T-helper 2 cell treated with Interferon-gamma antibody and Interleukin-4, amounts not matched to agents 100 ng/mL and 5 ng/mL, for 36 hours (primary cell): ENCODE results near the gene MTRR. TPM values are rescaled to one million over a fixed set of nuclear protein-coding genes. Genes with fewer than 3 reads are reported as not detected.

Source experiments
- intact Hi-C: fragments of 100-400 bp; cut with micrococcal nuclease; formaldehyde crosslinking; loops from one replicate; pipeline ENCODE4 v1.15.1; 2023
- total RNA-seq: library from RNA; stranded (reverse); gene quantifications from 2 replicates; pipeline ENCODE4 v1.2.3, GENCODE V29; 2022

The MTRR gene
- total RNA-seq: 69.1 and 75.1 TPM in 2 replicates

DNA sequence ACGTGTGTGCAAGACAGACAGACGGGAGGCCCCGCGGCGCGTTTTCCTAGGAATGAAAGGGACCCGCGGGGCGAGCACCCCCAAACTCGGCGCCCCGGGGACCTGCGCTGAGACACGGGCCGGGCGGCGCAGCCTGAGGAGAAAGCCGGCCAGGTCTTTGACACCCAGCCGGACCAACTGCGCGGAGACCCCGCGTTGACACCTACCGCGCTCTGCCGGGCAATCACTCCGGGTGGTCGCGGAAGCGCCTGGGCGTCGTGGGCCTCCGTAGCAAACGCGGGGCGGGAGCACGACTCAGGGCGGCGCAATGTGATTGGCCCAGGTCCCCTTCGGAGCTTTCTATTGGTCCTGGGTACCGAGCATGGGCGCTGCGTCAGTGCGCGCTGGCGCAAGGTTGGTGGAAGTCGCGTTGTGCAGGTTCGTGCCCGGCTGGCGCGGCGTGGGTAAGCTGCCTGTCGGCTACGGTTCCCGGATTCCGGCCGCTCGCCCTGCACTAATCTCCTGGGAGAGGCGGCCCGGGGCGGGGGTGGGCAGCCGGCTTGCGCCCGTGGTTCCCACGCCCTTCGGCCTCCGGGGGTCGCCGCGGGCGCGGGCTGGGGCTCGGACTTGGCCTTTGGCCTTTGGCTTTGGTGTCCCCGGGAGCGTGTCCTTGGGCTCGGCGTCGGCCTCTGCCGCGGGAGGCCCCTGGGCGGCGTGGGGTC is at the start of gene MTRR, which contains the start of gene FASTKD3:
MTRR (plus strand) TSS at position 376 of the 701 bp plus-strand sequence. CDS start 1,647 bp downstream, outside the sequence.
FASTKD3 (minus strand) TSS at position 259 of the 701 bp plus-strand sequence. CDS start 948 bp downstream, outside the sequence.
- intact Hi-C loops: loop anchor here (1.0 to 5.0 kb wide), 3 partner anchors 11 to 1257 kb away; partner anchors contain the start of gene TENT4A

DNA sequence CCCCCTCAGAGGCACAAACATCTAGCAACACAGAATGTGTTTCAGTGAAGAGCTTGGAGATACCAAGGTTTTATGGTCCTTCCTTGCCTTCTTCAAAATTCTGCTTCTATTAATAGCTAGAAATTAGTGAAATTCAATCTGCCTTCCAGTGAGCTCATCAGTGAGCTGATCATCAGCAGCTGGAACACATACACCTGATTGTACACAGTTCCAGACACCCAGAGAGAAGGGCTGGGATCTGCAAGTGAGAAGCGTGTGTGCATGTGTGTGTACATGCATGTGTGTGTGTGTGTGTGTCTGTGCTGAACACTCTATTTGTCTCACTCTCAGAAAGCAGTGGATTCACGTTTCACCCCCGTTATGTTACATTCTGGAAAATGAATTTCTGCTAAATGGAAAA is 46.5 kb upstream of the MTRR start:
- intact Hi-C loops: no loop called here

DNA sequence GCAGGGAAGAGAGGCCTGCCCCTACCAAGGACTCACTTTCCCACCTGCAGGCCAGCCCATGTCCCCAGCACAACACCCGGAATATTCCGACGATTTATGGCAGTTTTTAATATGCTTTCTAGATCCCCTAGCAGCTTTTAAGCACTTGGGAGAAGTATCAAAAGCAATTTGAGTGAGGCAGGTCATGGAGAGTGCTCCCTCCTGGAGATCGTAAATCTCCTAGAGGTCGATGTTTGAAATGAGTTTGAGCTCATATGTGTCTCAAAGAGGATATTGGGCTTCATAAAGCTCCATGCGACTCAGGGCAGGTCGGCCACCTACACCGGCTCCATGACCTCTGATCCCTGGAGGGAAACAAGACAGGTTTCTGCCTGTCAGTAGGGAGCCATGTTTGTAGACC is 45.4 kb upstream of the MTRR start:
- intact Hi-C loops: no loop called here

DNA sequence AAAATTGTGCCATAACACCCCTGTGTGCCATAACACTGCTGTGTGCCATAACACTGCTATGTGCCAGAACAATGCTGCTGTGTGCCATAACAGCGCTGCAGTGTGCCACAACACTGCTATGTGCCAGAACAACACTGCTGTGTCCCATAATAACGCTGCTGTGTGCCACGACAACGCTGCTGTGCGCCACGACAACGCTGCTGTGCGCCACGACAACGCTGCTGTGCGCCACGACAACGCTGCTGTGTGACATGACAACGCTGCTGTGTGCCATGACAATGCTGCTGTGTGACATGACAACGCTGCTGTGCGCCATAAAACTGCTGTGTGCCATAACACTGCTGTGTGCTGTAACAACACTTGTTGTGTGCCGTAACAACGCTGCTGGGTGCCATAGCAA is 44.0 kb upstream of the MTRR start:
- intact Hi-C loops: no loop called here

DNA sequence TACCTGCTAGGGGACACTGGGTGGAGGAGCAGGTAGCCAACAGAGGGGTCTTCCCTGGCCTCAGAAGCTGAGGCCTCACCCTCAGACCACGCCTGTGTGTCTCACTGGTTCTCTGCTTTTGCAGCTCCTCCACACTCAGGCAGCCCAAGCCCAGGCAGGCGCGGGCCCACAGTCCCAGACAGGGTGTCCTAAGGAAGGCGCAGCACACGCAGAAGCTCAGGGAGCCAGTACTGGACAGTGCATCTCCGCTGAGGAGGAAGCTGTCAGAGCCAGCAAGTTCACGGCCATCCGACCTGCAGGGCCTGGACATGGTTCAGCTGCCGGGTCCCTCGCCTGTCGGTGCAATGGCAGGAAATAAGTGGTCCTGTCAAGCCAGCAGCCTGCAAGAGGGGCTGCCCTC is 43.3 kb upstream of the MTRR start:
- intact Hi-C loops: no loop called here

DNA sequence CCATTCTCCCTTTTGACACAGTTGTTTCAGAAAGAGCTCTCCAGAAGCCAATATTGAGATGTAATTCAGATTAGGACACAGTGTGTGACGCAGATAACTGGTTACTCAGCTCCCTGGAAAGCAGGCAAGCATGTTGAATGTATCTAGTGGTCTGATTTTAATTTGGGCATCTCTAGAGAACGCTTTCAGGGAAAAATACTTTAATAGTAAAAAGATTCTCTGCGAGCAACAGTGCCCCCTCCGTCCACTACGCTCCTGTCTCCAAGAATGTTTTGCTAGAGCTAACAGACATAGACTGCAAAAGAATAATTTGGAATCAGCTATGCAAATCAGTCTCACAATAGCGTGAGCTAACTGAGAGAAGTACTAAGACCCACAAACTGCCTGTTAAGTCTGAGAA is 41.3 kb upstream of the MTRR start:
- intact Hi-C loops: no loop called here

DNA sequence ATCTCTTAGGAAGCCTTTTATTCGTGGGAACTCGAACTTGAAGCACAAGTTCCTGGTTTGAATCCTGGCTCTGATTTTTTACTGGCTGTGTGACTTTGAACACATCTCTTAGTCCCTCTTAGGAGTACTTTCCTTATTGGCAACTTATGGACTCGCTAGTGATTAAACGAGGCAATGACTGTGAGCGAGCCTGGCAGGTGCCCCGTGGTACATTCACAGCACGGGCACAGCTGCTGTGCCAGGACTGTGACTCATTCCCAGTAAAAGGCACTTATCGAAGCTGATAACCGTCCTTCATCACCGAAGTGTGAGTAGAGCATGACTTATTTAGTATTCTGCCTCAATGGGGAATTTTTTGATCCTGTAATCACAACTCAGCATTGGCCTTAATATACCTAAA is 40.7 kb upstream of the MTRR start:
- intact Hi-C loops: no loop called here

DNA sequence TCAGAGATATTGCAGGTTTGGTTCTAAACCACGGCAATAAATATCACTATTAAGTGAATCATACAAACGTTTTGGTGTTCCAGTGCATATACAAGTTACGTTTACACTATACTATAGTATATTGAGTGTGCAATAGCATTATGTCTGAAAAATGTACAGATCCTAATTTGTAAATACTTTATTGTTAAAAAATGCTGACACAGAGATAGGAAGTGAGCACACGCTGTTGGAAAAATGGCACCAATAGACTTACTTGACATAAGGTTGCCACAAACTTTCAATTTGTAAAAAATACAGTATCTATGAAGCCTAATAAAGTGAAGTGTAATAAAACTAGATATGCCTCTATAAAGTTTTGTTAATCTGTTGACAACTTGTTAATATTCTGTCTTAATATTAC is 34.0 kb upstream of the MTRR start:
- intact Hi-C loops: no loop called here

DNA sequence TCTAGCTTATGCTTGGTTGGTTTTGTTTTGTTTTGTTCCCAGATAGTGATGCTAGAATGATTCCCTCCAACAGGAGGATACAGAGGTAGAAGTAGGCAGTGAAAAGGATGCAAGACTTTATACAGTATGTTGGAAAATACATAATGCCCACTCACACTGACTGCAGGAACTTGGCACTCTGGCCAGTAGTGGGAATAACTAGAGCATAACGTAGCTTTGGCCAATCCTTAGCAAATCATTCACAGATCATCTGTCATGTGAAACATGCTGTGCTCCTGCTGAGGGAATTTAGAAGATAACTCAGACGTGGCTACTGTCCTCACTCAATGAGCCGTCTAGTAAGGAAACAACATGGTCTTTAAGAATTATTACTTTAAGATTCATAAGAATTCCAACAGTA is 31.5 kb upstream of the MTRR start:
- intact Hi-C loops: no loop called here

DNA sequence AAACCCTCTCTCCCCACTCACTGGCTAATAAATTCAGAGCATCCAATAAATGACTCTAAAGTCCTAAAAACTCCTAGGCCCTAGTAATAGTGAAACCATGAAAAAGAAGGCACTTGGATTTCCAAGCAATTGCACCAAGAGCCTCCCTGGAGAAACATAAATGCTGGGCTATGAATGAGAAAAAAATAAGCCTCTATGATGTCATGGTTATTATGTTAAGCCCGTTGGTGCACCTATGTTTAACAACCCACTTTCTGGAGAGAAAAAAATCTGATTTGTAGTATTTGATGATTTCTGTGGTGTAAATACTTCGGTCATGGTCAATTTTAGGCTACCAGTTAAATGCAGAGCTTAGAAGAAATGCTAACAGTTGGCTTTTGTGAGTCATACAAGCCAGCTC is 26.4 kb upstream of the MTRR start:
- intact Hi-C loops: no loop called here

DNA sequence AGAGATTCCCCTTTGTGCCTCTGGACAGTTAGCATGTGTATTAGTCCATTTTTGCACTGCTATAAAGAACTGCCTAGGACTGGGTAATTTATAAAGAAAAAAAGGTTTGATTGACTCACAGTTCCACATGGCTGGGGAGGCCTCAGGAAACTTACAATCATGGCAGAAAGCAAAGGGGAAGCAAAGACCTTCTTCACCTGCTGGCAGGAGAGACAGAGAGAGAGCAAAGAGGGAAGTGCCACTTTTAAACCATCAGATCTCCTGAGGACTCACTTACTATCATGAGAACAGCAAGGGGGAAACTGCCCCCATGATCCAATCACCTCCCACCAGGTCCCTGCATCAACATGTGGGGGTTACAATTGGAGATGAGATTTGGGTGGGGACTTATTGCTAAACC is 24.0 kb upstream of the MTRR start:
- intact Hi-C loops: no loop called here

DNA sequence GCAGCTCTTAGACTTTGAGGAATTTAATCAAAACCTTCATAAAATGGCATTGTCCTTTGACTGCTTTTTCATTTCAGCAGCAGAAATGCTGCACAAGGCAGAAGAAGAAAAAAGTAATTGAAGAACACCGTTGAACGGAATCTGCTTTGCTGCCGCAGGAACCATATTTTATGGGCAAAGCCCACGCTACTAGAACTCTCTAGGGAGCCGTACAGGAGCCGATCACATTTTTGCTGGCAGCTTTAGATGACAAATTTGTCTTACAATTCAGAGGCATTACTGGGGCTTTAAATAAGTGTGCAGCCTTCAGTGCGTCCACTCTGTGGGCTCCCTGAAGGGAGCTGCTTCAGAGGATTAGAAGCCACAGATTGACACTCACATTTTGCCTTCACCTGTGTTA is 23.4 kb upstream of the MTRR start:
- intact Hi-C loops: no loop called here

DNA sequence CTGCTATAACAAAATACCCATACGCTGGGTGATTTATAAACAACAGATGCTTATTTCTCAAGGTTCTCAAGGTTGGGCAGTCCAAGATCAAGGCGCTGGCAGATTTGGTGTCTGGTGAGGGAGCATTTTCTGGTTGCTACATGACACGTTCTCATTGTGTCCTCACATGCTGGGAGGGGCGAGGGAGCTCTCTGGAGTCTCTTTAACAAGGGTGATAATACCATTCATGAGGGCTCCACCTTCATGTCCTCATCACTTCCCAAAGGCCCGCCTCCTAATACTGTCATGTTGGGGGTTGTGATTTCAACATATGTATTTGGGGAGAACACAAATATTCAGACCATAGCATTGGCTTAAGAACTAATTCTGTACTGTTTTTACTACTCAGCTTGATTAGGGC is 22.6 kb upstream of the MTRR start:
- intact Hi-C loops: no loop called here

DNA sequence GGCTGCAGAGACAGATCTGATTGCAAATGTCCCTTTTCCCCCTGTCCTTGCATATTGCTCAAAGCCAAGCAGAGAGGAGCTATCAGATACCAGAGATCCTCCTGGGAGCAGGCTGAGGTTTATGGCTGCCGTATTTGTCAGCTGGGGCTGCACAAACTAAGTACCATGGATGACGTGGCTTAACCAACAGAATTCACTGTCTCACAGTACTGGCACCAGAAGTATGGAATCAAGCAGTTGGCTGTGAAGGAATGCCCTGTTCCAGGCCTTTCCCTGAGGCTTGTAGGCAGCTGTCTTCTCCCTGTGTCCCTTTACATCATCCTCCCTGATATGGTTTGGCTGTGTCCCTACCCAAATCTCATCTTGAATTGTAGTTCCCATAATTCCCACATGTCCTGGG is 20.7 kb upstream of the MTRR start:
- intact Hi-C loops: no loop called here

DNA sequence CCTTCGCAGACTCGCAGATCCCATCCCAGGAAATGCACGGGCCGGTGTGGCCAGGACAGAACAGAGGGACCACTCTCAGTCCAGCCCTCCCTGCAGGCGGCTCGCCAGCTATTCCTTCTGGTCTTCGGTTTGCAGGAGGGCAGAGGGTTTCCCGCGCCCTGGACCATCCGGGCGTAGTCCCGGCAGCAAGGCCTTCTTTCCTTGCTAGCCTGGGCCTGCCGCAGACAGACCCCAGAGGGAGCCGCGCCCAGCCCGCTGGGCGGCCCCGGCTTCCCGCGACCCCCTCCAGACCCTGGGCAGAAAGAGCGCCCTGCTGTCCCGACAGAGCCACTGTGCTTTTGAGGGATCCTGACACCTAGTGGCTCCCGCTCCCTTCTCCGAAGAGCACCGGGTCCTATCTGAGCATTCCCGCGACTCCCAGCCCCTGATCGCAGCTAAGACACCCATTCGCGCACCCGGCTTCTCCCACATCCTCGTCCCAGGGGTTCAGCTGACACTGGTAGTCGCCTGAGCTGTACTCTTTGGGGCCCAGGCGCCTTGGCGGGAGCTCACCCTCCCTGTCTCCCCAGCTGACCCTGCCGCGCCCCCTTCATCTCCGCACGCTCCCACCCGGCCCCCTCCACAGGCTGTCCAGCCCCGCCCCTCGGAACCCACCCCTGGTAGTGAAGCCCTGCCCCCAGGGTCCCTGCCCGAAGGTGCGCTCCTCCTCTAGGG is 19.1 kb upstream of the MTRR start:
- intact Hi-C loops: loop anchor here (10.0 kb wide), 3 partner anchors 1085 to 1475 kb away; partner anchors contain the start of gene MED10

DNA sequence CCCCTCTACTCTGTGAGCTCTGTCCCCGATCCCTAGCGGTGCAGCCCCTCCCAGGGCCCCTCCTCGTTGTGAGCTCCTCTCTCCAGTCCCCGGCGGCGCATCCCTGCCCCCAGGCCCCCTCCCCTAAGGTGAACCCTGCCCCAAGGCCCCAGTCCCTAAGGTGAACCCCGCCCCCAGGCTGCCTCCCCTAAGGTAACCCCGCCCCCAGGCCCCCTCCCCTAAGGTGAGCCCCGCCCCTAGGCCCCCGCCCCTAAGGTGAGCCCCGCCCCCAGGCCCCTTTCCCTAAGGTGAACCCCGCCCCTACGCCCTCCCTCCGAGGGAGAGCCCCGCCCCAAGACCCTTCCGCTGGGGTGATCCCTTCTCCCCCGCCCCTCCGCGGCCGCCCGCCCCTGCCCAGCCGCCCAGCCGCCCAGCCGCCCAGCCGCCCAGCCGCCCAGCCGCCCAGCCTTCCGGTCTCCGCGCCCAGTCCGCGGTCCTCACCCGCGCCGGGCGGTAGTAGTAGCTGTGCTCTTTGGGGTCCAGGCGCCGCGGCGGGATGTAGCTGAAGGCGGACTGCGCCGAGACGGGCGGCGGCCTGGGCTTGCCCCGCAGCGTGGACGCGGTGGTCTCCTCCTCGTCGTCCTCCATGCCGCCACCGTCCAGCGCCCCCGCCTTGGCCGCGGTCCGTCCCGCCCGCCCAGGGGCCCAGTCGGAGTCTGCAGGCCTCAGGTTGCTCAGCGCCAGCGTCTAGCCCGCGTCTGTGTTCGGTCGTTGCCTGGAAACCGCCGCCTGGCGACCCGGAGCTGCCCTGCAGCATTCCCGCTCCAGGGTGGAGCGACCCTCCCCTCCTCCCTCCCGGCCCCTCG is 18.3 kb upstream of the MTRR start, which contains the start of gene CFAP90:
CFAP90 (minus strand) TSS at position 739 of the 845 bp plus-strand sequence; CDS start at position 627, 112 bp downstream.
- intact Hi-C loops: loop anchor here (10.0 kb wide), 3 partner anchors 1086 to 1476 kb away; partner anchors contain the start of gene MED10

DNA sequence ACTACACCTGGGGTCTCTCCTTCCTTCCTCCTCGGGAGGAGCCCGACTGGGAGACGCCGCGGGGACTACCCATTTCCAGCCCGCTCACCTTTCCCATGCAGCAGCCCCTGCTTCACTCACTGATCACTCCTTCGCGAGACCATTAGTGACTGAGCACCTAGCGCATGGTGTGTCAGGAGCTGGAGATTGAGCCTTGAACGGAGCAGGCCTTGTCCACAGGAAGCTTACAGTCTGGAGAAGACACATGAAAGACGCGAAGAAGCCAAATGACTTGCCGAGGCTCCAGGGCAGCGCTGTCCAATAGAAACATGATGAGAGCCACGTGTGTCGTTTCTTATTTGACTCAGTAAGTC is 17.7 kb upstream of the MTRR start:
- intact Hi-C loops: loop anchor here (10.0 kb wide), 3 partner anchors 1086 to 1476 kb away; partner anchors contain the start of gene MED10

DNA sequence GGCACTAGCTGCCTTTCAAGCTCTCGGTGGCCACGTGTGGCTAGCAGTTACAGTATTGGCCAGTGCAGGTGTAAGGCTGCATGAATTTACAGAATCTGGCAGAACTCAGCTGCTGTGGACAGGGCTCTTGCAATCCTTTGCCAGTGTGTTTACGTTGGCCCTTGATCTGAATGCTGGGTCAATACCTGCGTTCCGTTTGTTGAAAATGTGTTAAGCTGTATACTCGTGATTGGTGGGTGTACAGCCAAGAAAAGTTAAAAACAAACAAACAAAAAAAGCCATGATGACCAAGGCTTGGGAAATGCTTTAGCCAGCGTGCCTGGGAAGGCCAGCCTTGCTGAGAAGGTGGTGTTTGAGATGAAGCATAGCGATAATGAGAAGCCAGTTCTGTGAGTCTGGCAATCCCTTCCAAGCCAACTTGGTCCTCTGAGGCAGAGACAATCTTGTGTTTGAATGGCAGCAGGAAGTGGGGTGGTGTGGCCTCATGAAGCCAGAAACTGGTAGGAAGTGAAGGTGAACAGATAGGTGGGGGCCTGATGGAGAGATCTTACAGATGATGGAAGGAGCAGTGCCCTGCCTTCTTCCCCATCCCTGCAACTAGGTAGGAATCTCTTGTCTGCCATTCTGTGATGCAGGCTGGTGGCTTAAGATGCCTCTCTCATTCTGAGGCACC is 17.2 kb upstream of the MTRR start:
- intact Hi-C loops: loop anchor here (10.0 kb wide), 3 partner anchors 1087 to 1477 kb away; partner anchors contain the start of gene MED10

DNA sequence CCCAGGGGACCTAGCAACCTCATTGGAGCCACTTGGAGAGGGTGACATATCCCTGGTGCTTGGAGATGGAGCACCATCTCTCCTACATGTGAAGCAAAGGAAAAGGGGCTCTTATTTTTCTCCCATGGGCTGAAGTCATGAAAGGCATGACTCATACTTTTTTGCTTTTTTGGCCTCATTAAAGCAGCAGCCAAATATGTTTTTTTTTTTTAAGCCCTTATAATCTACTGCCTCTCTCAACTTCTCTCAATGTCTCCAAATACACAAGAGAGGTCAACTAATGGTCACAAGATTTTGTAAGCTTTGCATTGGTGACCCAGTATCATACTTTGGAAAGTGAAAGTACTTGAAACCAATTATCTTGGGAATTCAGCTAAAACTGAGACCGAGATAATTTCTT is 16.4 kb upstream of the MTRR start:
- intact Hi-C loops: loop anchor here (10.0 kb wide), 3 partner anchors 1088 to 1478 kb away; partner anchors contain the start of gene MED10

DNA sequence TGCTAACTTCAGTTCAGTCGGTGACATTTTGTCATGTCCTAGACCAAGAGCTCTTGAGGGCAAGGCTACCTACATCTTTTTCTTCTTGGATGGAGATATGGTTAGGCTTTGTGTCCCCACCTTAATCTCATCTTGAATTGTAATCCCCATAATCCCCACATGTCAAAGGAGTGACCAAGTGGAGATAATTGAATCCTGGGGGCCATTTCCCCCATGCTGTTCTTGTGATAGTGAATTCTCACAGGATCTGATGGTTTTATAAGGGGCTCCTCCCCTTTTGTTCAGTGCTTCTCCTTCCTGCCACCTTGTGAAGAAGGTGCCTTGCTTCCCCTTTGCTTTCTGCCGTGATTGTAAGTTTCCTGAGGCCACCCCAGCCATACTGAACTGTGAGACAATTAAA is 16.0 kb upstream of the MTRR start:
- intact Hi-C loops: loop anchor here (10.0 kb wide), 3 partner anchors 1088 to 1478 kb away; partner anchors contain the start of gene MED10

DNA sequence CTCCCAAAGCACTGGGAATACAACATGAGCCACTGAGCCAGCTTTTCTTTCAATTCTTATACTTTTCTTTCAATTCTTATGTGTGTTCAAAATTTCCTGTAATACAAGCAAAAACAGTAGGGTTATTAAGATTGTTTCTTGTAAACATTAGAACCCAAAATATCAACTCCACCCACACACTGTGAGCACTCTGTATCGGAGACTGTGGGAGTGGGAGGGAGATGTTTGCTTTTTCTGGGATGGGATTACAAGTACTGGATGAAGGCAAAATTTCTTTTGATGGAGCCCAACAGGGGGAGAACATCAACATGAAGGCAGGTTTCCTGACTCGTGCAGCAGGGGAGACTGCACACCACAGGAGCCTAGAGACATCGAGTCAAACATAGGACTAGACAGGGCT is 13.3 kb upstream of the MTRR start:
- intact Hi-C loops: loop anchor here (5.0 to 10.0 kb wide), 7 partner anchors 37 to 1481 kb away; partner anchors contain the start of genes MED10, NSUN2 and SRD5A1
